IPS DF 4.7 (cell line): ENCODE results near the gene CALML6.
"Not testable (repeated sequence)": the region's sequence is repeated elsewhere in the genome, so short reads cannot be mapped to it uniquely, and the experiment has no call there.

Experiments
- DNase-seq: peaks from one replicate; pipeline ENCODE4 v3.0.0-alpha.2; 2013; ENCODE audit warnings: low spot score; ENCODE audit errors: extremely low read depth

Gene CALML6

DNA sequence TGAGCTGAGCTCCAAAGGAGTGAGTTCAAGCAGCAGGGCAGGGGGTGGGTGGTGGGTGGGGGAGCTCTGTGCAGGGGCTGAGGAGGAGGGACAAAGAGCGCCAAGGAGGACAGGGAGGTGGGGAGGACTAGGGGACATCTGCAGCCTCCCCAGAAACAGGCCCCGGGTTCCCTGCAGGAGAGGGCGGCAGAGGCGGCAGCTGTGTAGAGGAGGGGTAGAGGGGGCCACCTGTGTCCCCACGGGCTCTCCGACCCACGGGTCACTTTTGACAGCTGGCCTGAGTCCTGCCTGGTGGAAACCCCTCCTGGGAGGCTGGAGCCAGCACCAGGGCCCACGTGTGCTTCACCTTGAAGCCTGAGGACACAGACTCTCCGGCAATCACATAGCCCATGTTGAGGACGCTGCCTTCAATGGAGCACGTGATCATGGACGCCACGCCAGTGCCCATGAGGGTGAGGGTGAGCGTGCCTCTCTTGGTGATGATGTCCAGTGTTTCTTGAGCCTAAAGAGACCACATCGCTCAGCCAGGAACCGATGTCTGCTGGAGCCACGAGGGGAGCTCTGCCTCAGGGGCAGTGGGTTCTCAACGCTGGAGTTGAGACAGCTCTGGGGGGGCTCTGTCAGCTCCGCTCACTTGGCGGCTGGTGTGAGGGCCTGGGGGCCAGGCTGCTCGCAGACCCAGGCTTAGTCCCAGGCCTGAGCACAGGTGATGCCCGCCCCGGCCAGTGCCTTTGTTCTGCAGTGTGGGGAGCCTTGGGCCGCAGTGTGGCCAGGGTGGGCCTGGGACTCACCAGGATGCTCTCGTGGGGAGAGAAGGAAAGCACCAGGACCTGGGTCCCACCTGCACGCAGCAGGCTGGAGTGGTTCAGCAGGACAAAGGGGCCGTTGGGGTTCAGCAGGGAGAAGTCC, 10.6 kb downstream of the CALML6 start:
- no peak for DNase-seq

- no peak for DNase-seq
Measured at GRCh38 chr1:1926346-1926811, 11.3 kb downstream of the CALML6 start.

DNA sequence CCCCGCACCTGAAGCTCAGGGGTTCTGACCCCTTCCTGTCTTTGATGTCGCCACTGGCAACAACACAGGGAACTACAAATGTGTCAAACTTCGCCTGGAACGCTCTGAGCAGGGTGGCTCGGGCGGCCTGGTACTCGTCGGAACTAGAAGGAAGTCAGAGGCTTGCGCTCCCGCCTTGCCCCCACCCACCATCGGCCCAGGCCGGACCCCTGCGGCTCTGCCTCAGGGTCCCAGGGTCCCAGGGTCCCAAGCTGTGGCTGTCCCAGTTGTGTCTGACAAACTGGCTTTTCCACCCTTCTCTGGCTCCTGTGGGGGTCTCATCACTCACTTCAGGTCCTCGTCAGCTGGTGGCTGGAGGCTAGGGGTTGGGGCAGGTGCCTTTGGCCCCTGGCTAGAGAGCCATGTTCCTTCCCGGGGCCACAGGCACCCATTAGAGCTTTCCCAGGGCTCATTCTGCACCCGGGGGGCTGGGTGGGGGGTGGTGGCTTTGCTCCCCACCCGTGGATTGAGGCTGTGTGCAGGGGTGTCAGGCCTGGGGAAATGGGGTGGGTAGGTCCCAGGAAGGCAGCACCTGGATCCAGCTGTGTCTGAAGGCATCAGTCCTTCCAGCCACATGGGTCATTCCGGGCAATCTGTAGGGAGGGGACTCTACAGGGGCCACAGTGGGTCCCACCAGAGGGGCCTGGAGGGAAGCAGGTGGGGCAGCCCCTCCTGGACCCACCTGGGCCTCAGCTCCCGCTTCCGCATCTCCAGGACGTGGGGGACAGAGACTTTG, 12.0 kb downstream of the CALML6 start:
- no peak for DNase-seq

GRCh38 chr1:1927751-1928150, 12.7 kb downstream of the CALML6 start:
- DNase-seq: no peak

- no peak for DNase-seq
Measured at GRCh38 chr1:1928231-1929101, 13.4 kb downstream of the CALML6 start.

- DNase-seq: no peak
Measured at GRCh38 chr1:1929102-1929638, 14.1 kb downstream of the CALML6 start.

- DNase-seq: no peak
Measured at GRCh38 chr1:1929639-1930545, 14.8 kb downstream of the CALML6 start.

DNA sequence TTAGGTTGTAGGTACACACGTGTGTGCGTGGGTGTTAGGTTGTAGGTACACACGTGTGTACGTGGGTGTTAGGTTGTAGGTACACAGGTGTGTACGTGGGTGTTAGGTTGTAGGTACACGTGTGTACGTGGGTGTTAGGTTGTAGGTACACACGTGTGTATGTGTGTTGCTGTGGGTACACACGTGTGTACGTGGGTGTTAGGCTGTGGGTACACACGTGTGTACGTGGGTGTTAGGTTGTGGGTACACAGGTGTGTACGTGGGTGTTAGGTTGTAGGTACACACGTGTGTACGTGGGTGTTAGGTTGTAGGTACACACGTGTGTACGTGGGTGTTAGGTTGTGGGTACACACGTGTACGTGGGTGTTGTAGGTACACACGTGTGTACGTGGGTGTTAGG, 19.8 kb downstream of the CALML6 start:
- DNase-seq: not testable (repeated sequence)

GRCh38 chr1:1937061-1937460, 22.0 kb downstream of the CALML6 start:
- no peak for DNase-seq

GRCh38 chr1:1937549-1938275, 22.7 kb downstream of the CALML6 start:
- DNase-seq: no peak

DNA sequence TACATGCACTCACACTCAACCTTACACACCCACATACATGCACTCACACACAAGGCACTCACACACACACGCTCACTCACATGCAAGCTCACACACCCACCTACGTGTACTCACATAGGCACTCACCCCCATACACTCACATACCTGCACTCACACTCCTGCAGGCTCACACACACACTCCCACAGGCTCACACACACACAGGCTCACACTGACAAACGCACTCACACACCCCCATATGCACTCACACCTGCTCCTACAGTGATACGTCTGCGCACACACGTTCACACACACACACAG, 23.2 kb downstream of the CALML6 start:
- DNase-seq: no peak

- no peak for DNase-seq
Measured at GRCh38 chr1:1938613-1939295, 23.7 kb downstream of the CALML6 start.

DNA sequence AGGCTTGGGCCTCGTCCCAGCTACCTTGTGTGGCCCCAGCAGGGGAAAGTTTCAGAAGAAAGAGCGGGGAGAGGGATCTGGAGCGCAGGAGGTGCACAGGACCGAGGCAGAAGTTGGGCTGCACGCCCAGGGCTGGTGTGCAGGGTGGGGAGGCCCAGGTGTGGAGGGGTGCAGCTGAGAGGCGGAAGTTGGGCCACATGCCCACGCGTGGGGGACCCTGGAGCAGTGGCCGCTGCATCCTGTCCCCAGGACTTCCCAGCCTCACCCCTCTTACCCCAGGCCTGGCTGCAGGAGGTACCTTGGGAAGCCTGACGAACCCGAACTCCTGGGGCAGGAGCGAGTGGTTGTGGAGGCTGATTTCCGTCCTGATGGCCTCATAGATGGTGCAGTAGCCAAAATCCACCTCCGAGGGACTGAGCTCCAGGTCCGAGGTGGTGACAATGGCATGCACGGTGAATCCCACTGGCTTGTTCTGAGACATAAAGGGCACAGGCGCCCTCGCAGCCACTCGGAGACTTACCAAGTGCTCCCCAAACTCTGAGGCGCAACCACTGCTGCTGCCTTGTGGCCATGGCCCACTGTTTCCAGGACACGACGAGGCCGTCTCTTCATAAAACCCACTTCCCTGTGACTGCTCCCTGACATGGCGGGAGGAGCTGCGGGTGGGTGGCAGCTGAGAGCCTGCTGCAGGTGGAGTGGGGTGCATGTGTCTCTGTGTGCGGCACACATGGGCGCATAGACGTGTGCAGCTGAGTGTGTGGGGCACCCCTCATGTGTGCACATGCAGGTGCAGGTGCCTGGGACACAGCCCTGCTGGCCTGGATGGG, 24.4 kb downstream of the CALML6 start:
- DNase-seq: no peak

GRCh38 chr1:1940123-1940425, 25.0 kb downstream of the CALML6 start:
- no peak for DNase-seq

DNA sequence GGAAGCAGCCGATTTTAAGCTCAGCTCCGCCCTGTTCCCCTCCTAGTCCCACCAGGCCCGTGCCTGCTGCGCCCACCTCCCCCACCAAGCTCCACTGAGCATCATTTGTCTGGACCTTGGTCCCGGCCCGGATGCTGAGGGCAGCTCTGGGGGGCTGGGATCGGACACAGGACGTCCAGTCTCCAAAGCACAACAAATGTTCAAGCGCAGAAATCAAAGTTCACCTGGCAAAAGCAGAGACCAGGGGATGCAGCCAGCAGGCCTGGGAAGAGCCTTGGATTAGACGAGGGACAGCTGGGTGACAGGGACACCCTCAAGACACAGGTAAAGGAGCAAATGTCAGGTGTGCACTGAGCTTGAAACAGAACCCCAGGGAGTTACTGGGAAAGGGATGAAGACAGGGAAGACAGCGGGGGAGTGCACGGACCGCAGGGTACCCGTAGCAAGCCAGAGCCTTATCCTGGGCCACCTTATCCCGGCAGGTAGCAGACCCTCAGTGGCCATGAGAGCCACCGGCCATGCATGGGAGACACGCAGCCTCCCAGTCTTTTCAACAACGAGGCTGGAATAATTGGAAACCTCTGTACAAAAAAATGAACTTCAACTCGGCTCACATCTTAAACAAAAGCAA, 26.3 kb downstream of the CALML6 start:
- DNase-seq: no peak

DNA sequence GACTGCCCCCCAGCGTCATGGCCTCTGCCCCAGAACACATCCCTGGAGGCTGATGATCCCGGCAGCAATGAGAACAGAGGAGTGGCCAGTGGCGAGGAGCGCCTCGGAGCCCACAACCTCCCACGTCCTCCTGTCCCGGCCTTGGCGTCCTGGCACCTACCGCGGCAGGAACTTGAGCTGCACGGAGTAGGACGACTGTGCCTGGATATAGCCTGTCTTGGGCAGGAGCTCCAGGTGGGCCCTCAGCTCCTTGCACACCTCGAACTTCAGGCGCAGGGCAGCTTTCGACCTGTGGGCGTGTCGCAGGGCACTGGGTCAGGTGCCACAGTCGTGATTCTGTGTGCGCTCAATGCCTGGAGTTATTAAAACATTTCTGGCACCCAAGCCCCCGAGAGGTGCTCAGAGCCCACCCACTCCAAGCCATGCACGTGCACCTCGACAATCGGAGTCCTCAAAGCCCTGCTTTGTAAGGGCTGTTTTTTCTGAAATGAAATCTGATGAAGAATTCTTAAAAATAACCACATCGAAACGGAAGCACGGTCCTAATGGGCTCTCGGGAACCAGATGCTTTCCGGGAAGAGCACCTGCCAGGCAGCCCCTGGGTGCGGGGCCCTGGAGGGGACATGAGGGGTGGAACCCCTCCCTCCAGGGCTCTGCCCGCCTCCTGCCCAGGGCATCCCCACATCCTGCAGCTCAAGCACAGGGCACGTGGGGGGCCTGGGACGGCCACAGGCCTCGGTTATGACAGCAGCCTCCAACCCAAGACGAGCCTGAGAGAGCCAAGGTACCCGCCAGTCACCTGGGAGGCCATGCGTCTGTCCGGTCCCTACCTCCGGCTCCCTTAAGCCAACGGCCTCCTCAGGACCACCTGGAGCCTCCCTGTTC, 27.1 kb downstream of the CALML6 start:
- DNase-seq: no peak
